NCI-H2081 treated with DMSO at 0.1 percent for 48 hours (cell line): Measurements from ENCODE around the gene MAGEB5.
"Not testable (repeated sequence)": the region's sequence is repeated elsewhere in the genome, so short reads cannot be mapped to it uniquely, and the experiment has no call there.

ENCODE experiments used
- DNase-seq: peaks from one replicate; lab custom pipeline; 2025; lab: John Stamatoyannopoulos, UW

MAGEB5 gene, protein sequence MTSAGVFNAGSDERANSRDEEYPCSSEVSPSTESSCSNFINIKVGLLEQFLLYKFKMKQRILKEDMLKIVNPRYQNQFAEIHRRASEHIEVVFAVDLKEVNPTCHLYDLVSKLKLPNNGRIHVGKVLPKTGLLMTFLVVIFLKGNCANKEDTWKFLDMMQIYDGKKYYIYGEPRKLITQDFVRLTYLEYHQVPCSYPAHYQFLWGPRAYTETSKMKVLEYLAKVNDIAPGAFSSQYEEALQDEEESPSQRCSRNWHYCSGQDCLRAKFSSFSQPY

DNA sequence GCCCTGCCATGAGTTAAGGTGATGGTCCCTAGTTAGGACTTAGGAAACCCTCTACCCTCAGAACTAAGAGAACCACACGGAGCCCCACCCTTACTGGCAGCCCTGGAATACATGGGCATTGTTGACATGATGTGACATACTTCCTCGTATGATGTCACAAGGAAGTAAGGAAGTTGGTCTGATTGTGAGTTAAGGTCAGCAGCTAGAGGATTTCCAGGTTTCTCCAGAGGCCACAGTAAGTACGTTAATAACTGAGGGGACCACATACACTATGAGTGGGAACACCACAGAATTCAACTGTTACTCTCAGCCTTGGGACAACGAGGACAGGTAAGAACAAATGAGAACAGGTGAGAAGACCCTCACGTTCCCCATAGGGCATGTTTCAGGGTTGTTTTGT is at the start of gene MAGEB5:
TSS of gene MAGEB5 (plus strand) at position 301 of the 400 bp plus-strand sequence. CDS start 1,133 bp downstream, outside the sequence.
- DNase-seq = no peak

DNA sequence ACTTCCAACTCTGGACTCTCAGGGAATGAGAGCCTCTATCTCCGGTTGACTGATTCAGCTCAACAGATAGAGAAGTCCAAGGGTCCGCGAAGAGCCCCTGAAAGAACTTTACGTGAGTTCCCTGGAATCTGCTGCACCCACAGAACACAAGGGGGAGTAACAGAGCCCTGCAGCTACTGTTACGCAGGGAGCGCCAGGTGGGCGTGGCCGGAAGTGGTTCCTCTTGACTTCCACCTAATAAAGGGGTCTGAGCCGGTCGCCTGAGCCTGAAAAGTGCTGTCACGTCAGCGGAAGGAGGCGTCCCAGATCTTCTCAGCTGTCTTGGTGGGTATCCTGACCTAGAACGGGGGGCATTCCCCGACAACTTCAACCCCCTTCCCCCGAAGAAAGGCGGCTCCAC is 23.8 kb upstream of the MAGEB5 start, which contains the start of gene MAGEB6:
TSS of gene MAGEB6 (plus strand) at position 237 of the 400 bp plus-strand sequence. CDS start 1,407 bp downstream, outside the sequence.
- DNase-seq = no peak

DNA sequence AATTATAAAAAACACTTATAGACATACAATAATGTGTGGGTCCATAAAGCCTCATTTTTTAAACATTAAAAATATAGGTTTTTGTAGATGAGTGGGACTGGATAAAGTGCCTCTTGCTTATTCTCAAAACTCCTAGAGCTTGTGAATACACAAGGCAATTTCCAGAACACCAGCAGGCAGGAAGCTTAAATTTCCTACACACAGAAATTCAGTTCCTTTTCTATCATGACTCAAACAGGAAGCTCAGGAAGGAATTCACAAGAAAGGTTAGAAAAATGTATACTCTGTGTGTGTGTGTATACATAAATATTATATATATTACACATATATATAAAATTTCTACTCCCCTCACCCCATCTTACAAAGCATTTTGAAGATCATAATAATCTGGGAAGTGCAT is 12.4 kb upstream of the MAGEB5 start:
- no peak for DNase-seq

DNA sequence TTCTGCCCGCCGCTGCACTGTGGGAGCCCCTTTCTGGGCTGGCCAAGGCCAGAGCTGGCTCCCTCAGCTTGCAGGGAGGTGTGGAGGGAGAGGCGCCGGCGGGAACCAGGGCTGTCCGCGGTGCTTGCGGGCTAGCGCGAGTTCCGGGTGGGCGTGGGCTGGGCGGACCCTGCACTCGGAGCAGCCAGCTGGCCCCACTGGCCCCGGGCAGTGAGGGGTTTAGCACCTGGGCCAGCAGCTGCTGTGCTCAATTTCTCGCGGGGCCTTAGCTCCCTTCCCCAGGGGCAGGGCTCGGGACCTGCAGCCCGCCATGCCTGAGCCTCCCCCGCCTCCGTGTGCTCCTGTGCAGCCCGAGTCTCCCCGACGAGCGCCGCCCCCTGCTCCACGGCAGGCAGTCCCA is 11.3 kb upstream of the MAGEB5 start:
- not testable (repeated sequence) for DNase-seq

DNA sequence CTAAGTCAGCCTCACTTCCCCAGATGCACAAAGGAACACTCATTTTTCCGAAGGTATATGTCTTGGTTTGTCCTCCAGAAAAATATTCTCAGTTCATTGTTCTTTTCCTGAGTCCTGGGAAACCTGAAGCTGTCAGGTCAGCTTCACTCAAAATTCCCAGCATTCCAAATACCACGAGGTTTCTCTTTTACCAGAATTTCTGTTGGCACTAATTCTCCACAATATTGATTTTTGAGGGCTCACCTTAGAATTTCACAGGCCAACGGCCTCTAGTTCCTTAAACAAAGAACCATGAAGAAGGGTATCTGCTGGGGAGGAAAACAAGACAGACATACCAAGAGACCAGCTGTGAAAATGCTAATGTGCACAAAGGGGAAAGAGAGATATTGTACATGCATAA is 8.0 kb upstream of the MAGEB5 start:
- no peak for DNase-seq

DNA sequence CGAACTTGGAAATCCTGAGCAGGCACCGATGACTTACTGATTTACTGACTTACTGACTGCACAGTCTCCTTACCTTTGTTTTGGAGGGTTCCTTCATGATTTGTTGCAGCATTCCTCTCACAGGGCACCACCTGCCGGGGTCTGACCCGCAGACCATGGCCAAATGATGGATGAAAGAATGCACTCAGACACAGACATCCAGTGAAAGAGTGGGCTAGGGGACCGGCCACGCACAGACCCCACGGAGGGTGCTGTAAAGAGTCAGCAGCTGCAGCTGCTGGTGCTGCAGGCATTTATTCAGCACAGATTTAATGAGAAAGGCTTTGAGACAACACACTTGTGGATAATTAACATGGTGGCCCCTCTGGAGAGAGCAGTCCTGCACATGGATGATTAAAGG is 3.4 kb downstream of the MAGEB5 start:
- no peak for DNase-seq

DNA sequence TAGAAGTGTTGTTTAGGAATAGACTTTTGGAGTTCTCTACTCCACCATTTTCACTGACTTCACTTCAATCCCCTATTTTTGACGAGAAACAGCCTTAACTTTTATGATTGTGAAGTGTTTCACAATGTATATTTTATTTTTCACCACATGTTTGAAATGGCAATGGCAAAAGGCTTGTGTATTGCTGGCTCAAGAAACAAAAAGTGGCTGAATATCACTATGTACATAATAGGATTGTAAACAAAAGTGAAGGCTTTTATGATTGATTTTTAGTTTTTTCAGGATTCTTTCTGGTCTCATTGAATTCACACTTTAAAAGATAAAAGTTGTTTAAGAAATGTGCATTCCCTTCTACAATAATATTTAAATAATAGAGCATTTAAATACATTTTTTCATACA is 18.2 kb downstream of the MAGEB5 start:
- DNase-seq = no peak

DNA sequence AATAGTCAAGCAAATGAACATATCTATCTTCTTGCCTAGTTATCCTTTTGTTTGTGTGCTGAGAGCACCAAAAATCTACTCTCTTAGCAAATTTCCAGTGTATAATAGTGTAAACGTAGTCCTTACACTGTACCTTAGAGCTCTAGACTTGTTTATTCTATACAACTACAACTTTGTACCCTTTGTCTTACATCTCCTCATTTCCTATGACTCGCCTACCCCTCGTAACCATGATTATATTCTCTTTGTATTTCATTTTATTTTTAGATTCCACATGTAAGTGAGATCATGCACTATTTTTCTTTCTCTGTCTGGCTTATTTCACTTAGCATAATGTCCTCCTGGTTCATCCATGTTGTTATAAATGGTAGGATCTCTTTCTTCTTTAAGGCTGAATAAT is 37.6 kb downstream of the MAGEB5 start:
- DNase-seq = no peak

DNA sequence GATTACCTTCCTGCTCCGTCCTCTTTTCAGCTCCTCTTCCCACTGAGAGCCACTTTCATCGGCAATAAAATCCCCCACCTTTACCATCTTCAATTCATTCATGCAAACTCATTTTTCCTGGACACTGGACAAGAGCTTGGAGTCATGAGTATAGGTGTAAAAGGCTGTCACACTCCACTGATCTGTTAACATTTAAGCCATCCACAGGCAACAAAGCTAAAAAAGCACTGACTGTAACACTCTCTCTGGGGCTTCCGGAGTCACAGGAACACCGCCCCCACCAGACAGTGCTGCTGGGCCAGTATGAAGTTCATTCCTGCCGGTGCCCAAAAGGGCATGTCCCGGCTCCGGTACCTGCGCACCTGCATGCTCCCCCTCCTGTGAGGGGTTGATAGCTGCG is 38.5 kb downstream of the MAGEB5 start:
- DNase-seq = no peak

DNA sequence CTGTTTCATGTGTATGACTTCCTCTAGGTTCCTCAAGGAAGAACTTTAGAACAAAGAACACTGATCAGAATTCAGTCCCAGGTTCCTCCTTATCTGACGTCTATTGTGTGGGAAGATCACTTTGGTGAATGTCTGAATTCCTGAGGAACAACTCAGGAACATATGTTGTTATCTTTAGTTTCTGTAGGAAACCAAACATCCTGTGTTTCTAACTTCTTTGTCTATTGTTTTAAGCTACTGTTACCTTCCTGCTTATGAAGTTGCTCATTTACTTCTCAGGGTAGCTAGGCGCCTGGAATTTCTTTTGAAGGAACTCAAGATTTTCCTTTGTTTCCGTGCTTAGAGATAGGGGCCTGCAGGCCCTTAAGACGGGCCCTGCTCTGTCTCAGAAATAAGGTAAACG is 46.2 kb downstream of the MAGEB5 start:
- no peak for DNase-seq
